GM21381 (cell line): Measurements from ENCODE around the gene GLUD2.
A peak's percentile ranks its signal among the peaks of the same experiment; 100 is the strongest.
"Not testable (repeated sequence)": the region's sequence is repeated elsewhere in the genome, so short reads cannot be mapped to it uniquely, and the experiment has no call there.

Experiments
- ATAC-seq: cut with Tn5 transposase; IDR thresholded peaks from one replicate; pipeline ENCODE4 v1.9.1; 2021; ENCODE audit warnings: mild to moderate bottlenecking, moderate library complexity; ENCODE audit not compliant: unreplicated experiment

Gene GLUD2

GRCh38 chrX:121047441-121048419 is at the start of gene GLUD2:
GLUD2 (plus strand) TSS chrX:121047610; CDS start chrX:121047685, 75 bp downstream.
- ATAC-seq, result not testable (repeated sequence)

DNA sequence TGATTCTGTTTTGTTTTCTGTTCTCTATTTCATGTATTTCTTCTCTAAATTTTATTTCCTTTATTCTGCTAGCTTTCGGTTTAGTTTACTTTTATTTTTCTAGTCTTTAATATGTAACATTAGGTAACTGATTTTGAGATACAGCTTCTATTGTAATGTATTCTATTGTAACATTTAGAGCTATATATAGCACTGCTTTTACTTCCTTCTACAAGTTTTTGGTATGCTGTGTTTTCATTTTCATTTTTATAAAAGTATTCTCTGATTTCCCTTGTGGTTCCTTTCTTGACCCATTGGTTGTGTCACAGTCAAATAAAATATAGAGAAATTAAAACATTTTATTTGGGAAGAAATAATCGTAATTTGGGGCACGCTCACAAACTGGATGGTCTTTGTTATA is 48.0 kb upstream of the GLUD2 start:
- peak; percentile 82 for ATAC-seq

DNA sequence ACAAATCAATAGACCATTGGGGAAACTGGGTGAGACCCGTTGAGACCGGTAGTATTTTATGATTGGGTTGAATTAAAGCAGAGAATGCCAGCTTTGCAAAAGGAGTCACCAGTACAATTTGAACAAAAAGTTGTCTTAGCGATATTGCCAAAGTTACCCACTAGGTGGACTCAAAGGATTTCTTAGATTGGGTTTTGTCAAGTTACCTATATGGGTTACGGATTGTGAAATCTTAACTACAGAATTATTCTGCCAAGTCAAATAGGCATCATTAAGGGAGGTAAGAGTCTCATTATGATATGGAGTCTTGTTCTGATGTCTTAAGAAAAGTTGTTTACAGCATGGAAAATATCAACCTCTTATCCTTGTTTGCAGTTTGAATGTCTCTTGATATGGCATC is 46.8 kb upstream of the GLUD2 start:
- no peak for ATAC-seq

DNA sequence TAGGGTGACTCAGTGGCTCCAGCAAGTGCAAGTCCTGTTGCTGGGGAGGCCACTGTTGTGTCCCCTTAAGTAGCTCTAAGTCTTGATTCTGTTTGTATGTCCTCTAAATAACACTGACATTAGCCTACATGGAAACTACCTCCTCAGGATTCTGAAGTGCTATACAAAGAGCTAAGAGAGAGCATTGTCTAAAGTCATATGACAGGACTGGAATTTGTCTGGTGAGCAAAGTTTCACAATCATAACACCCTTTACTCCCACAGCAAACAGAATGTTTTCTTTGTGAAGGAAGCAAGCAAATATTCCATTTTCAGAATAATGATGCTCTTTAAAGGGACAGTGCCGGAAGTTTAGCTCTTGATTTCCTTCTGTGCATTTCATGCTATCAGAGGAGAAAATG is 38.5 kb upstream of the GLUD2 start:
- no peak for ATAC-seq

- ATAC-seq, result no peak
Observed at GRCh38 chrX:121009764-121010163, 37.6 kb upstream of the GLUD2 start.

- ATAC-seq, result no peak
Observed at GRCh38 chrX:121010218-121010617, 37.2 kb upstream of the GLUD2 start.

DNA sequence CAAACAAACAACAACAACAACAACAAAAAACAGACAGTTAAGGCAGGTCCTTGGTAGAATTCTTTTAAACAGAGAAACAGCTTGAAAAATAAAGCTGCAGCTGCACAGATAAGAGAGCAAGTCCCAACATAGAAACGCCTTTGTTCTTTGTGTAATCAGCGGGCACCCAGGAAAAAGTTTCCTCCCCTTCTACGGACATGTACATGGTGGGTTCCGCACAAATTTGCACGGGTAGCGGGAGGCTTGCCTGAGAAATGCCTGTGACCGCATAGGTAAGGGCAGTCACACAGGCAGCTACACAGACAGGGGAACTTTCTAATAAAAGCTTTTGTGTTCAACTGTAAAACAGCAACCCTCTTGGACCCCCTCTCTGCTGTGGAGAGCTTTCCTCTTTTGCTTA is 36.2 kb upstream of the GLUD2 start:
- no peak for ATAC-seq

DNA sequence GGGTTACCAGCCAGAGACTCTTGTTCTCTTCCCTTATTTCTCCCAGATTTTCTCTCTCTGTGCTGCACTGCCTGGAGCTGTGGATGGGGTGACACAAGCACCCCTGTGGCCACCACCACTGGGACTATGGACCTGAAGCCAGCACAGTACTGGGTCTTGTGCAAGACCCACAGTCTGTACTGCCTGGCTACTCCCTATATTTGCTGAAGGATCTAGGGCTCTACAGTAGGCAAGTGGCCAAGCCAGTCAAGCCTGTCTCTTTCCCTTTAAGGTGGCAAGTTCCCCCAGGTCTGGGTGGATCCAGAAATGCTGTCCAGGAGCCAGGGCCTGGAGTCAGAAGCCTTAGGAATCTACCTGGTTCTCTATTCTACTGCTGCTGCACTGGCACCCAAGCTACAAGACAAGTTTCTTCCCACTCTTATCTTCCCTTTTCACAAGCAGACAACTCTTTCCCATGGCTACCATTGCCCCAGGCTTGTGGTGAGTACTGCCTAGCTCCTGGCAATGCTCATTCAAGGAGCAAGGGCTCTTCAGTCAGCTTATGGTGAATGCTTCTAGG is 33.4 kb upstream of the GLUD2 start:
- no peak for ATAC-seq

DNA sequence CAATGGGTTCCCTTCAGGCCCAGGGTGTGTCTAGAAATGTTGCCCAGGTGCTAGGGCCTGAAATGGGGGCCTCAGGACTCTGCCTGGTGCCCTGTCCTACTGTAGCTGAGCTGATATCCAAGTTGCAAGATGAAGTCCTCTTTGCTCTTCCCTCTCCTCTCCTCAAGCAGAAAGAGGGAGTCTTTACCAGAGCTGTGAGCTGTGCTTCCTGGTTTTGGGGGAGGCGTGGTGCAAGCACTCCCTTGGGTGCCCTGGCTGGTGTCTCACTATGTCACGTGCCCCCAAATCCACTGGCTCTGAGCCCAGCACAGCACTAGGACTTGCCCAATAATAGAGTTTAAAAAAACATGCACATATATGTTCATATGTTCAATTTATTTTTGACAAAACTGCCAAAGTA is 32.6 kb upstream of the GLUD2 start:
- ATAC-seq, result no peak

- ATAC-seq, result no peak
Observed at GRCh38 chrX:121028419-121028818, 19.0 kb upstream of the GLUD2 start.

DNA sequence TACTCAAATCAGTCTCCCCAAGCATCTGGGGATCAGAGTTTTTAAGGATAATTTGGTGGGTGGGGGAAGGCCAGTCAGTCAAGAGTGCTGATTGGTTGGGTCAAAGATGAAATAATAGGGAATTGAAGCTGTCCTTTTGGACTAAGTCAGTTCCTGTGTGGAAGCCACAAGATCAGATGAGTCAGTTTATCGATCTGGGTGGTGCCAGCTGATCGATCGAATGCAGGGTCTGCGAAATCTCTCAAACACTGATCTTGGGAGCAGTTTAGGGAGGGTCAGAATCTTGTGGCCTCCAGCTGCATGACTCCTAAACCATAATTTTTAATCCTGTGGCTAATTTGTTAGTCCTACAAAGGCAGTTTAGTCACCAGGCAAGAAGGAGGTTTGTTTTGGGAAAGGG is 17.3 kb upstream of the GLUD2 start:
- no peak for ATAC-seq

GRCh38 chrX:121032531-121032930 is 14.9 kb upstream of the GLUD2 start:
- ATAC-seq, result no peak

- no peak for ATAC-seq
Observed at GRCh38 chrX:121036137-121036536, 11.3 kb upstream of the GLUD2 start.

- ATAC-seq, result no peak
Observed at GRCh38 chrX:121036951-121037350, 10.5 kb upstream of the GLUD2 start.

- no peak for ATAC-seq
Observed at GRCh38 chrX:121050781-121051180, 3.4 kb downstream of the GLUD2 start.

GRCh38 chrX:121052122-121052521 is 4.7 kb downstream of the GLUD2 start:
- no peak for ATAC-seq

- no peak for ATAC-seq
Observed at GRCh38 chrX:121062289-121062688, 14.9 kb downstream of the GLUD2 start.

- ATAC-seq, result no peak
Observed at GRCh38 chrX:121064579-121064978, 17.2 kb downstream of the GLUD2 start.

- ATAC-seq, result not testable (repeated sequence)
Observed at GRCh38 chrX:121084247-121084646, 36.8 kb downstream of the GLUD2 start.

- no peak for ATAC-seq
Observed at GRCh38 chrX:121084903-121085611, 37.6 kb downstream of the GLUD2 start.

DNA sequence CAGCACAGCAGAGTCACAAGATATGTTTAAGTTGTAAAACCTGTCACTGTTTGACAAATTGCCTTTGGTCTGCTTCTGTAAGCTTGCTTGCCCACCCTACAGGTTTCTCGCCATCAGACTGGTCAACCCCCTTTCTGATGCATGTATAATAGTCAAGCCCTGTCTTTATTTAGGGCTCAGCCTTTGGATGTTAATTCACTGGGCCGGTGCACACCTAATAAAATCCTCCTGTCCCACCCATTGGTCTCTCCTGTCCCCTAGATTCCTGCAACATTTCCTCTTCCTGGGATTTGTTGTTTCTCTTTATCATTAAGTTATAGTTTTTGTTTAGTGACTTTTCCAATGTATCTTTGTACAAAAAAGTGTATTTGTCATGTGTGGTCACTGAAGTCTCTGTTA is 38.2 kb downstream of the GLUD2 start:
- ATAC-seq, result no peak

GRCh38 chrX:121093011-121093410 is 45.6 kb downstream of the GLUD2 start:
- no peak for ATAC-seq
